IPS DF 4.7 (cell line): ENCODE data around the gene OR2A14.
"Not testable (repeated sequence)": the region's sequence is repeated elsewhere in the genome, so short reads cannot be mapped to it uniquely, and the experiment has no call there.

Source experiments
- DNase-seq: peaks from one replicate; pipeline ENCODE4 v3.0.0-alpha.2; 2013; ENCODE audit warnings: low spot score; ENCODE audit errors: extremely low read depth

The OR2A14 gene, protein sequence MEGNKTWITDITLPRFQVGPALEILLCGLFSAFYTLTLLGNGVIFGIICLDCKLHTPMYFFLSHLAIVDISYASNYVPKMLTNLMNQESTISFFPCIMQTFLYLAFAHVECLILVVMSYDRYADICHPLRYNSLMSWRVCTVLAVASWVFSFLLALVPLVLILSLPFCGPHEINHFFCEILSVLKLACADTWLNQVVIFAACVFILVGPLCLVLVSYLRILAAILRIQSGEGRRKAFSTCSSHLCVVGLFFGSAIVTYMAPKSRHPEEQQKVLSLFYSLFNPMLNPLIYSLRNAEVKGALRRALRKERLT

GRCh38 chr7:144122876-144123275 is at the start of gene OR2A14:
Gene OR2A14 (plus strand): TSS chr7:144123176. CDS start chr7:144129113, 5,937 bp downstream.
- no peak for DNase-seq

GRCh38 chr7:144074374-144074773 is 48.6 kb upstream of the OR2A14 start:
- DNase-seq = no peak

- no peak for DNase-seq
Observed at GRCh38 chr7:144085978-144086377, 37.0 kb upstream of the OR2A14 start, which contains the start of gene OR2A12. Gene OR2A12 (plus strand): TSS chr7:144086278. CDS start chr7:144095108, 8,830 bp downstream.

- DNase-seq = no peak
Observed at GRCh38 chr7:144086730-144087129, 36.2 kb upstream of the OR2A14 start.

DNA sequence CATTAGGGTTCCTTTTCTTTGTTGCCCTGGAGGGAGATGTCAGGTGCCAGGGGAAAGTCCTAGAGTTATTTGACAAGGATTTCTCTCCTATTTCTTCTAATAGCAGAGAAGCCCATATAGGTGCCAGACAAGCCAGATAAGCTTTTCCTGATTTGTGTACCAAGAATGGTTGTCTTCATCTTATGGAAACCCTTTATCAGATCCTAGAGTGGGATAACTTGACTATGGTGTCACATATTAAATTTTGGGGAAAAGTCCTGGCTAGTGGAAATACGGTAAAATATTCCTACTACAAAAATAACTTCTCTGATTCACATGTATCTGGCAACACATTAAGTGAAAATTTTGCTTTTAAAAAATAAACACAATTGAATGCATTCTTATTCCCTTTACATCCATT is 35.7 kb upstream of the OR2A14 start:
- no peak for DNase-seq

DNA sequence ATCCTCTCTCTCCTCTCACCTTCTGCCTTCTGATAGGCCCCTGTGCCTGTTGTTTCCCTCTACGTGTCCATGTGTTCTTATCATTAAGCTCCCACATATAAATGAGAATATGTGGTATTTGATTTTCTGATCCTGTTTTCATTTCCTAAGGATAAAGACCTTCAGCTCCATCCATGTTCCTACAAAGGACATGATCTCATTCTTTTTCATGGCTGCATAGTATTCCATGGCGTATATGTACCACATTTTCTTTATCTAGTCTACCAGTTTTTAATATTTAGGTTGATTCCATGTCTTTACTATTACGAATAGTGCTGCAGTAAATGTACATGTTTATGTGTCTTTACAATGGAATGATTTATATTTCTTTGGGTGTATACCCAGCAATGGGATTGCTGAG is 32.3 kb upstream of the OR2A14 start:
- DNase-seq = no peak

GRCh38 chr7:144098776-144099175 is 24.2 kb upstream of the OR2A14 start:
- no peak for DNase-seq

GRCh38 chr7:144100607-144101006 is 22.4 kb upstream of the OR2A14 start:
- no peak for DNase-seq

GRCh38 chr7:144102041-144102440 is 20.9 kb upstream of the OR2A14 start:
- no peak for DNase-seq

- DNase-seq = no peak
Observed at GRCh38 chr7:144105211-144105610, 17.8 kb upstream of the OR2A14 start.

- DNase-seq = no peak
Observed at GRCh38 chr7:144109283-144109682, 13.7 kb upstream of the OR2A14 start, which contains the start of gene OR2A2. Gene OR2A2 (plus strand): TSS chr7:144109583. CDS start chr7:144109583, 0 bp downstream.

- DNase-seq = no peak
Observed at GRCh38 chr7:144110272-144110671, 12.7 kb upstream of the OR2A14 start.

DNA sequence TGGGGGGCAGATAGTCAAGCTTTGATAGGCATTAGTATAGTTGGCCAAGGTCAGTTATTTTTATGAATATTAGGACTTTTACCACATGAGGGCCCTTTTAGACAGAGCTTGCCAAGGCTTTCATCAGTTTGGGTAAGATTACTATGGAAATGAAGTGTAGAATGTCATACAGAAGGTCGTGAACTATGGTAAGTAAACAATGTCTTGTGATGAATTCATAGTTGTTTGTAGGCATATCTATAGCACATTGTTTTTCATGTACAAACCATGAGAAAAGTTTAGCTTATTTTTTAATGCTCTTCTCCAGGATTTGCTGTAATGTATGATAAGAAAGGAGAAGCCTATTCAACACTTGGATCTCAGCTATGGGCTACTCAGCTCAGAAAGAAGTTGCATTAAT is 9.3 kb upstream of the OR2A14 start:
- no peak for DNase-seq

DNA sequence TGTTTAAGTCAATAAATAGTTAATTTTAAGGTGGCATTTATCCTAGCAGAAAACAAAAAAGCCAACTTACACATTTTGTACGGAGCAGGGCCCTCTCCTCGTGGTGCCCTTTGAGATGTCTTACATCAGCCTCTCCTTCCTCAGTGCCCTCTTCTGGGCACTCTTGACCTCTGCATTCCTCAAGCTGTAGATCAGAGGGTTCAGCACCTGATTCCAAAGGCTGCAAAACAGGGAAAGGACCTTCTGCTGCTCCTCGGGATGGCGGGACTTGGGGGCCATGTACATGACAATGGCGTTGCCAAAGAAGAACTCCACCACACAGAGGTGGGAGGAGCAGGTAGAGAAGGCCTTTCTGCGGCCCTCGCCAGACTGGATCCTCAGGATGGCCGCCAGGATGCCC is 4.6 kb upstream of the OR2A14 start:
- DNase-seq = no peak

GRCh38 chr7:144127714-144128334 is 4.8 kb downstream of the OR2A14 start:
- DNase-seq = peak; percentile 72

DNA sequence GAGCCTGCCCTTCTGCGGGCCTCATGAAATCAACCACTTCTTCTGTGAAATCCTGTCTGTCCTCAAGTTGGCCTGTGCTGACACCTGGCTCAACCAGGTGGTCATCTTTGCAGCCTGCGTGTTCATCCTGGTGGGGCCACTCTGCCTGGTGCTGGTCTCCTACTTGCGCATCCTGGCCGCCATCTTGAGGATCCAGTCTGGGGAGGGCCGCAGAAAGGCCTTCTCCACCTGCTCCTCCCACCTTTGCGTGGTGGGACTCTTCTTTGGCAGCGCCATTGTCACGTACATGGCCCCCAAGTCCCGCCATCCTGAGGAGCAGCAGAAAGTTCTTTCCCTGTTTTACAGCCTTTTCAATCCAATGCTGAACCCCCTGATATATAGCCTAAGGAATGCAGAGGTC is 6.6 kb downstream of the OR2A14 start:
- DNase-seq = not testable (repeated sequence)

DNA sequence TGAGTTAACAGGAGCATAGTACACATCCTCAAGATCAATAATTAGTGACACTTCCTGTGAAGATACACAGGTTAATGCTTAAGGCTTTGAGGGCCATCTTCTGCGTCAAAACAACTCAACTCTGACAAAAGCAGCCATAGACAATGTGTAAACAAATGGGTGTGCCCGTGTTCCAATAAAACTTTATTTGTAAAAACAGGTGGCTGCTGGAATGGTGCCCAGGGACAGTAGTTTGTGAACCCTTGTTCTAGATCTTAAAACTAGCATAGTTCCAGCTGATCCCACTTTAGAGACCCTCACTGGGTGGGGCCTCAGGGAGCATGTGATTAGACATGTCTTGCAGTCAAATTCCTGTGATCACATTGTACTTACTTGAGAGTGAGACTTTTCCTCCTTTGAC is 7.8 kb downstream of the OR2A14 start:
- DNase-seq = no peak

DNA sequence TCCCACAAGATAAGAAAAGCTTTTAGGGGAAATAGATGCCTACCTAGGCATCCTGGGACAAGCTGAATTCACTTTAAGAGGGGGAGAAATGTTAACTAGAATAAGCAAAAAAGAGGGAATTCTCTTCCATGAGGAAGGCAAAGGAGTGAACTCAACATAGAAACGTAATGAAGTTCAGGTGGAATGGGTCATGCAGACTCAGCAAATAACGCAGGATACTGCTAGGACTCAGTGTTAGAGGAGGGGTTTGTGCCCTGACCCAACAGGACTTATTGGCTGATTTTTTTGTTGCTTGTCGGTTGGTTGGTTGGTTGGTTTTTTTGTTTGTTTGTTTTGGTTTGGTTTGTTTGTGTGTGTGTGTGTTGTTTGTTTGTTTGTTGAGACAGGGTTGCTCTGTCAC is 9.3 kb downstream of the OR2A14 start:
- no peak for DNase-seq

GRCh38 chr7:144133307-144133706 is 10.3 kb downstream of the OR2A14 start:
- no peak for DNase-seq

DNA sequence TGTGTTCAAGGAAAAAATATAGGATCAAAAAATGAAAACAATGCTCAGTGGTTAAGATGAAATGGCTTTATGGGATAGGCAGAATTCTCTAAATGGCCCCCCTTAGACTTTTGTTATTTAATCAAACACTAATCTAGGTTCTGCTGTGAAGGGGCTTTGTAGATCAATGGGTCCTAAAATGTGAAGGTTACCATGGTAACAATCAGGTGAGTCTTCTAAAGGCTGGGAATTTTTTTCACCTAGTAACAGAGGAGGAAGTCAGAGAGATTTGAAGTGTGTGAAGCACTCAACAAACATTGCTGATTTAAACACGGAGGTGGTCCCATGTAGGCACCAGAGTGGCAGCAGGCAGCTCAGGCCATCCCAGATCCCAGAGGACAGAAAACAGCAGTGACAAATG is 11.1 kb downstream of the OR2A14 start:
- no peak for DNase-seq

DNA sequence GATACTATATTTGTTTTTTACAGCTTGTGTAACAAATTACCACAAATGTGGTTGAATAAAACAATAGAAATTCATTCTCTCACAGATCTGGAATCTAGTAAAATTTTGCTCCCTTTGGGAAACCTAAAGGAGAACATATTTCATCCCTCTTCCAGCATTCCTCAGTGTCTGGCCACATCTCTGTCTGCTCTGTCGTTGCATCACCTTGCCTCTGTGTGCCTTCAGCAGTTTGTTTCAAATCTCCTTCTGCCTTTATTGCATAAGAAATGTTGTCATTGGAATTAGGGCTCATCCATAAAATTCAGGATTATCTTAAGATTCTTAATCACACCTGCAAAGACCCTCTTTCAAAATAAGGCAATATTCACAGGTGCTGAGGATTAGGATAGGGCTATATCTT is 14.5 kb downstream of the OR2A14 start:
- DNase-seq = no peak

DNA sequence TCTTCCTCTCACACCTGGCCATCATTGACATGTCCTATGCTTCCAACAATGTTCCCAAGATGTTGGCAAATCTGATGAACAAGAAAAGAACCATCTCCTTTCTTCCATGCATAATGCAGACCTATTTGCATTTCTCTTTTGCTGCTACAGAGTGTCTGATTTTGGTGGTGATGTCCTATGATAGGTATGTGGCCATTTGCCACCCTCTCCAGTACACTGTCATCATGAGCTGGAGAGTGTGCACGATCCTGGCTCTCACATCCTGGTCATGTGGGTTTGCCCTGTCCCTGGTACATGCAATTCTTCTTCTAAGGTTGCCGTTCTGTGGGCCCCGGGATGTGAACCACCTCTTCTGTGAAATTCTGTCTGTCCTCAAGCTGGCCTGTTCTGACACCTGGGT is 19.2 kb downstream of the OR2A14 start:
- no peak for DNase-seq

DNA sequence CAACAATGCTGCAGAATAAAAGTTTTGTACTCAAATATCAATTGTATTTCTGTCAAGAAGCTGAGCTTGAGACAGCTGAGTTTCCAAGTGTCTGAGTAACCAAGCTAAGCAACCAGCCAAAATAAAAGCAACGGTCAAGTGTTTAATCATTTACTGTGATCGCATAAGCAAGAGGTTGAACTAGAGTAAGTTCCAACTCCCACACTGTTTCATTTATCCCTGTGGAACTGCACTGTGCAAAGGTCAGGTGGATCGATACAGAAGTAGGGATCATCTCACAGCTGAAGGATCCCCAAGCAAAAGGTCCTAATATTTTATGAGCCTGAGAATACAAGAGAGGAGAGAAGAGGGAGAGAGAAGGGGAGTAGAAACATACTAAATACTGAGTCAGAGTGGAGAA is 21.4 kb downstream of the OR2A14 start:
- no peak for DNase-seq
